HEK293T (cell line): ENCODE measurements around the gene OPCML.

Experiments used
- CTCF ChIA-PET: fragments of 350-600 bp; formaldehyde crosslinking; extraction: SDS; loops from one replicate; lab custom pipeline; 2021; ENCODE audit warnings: antibody characterized with exemption, inconsistent platforms; lab: Yijun Ruan, JAX
- POLR2A ChIA-PET: fragments of 350-600 bp; formaldehyde crosslinking; extraction: SDS; loops from one replicate; lab custom pipeline; 2020; ENCODE audit warnings: antibody characterized with exemption, inconsistent platforms; lab: Yijun Ruan, JAX
- DNase-seq: peaks from one replicate; pipeline ENCODE4 v3.0.0; 2012; ENCODE audit warnings: mixed read lengths; ENCODE audit errors: extremely low spot score
- ARNT ChIP-seq: fragments of 450-650 bp; IDR thresholded peaks from 2 replicates; pipeline ENCODE4 v1.6.1; 2017; ENCODE audit warnings: mild to moderate bottlenecking
- BHLHE40 ChIP-seq: fragments of 450-650 bp; IDR thresholded peaks from 2 replicates; pipeline ENCODE4 v1.6.1; 2016; ENCODE audit warnings: mild to moderate bottlenecking, moderate library complexity, borderline replicate concordance
- CTBP1 ChIP-seq: fragments of 450-650 bp; IDR thresholded peaks from 2 replicates; pipeline ENCODE4 v1.6.1; 2016; ENCODE audit warnings: borderline replicate concordance
- ELF4 ChIP-seq: fragments of 450-650 bp; IDR thresholded peaks from 2 replicates; pipeline ENCODE4 v1.6.1; 2017; ENCODE audit warnings: antibody characterized with exemption
- FOXA1 ChIP-seq: fragments of 450-650 bp; IDR thresholded peaks from 2 replicates; pipeline ENCODE4 v1.6.1; 2016; ENCODE audit warnings: mild to moderate bottlenecking
- FOXK2 ChIP-seq: fragments of 450-650 bp; IDR thresholded peaks from 2 replicates; pipeline ENCODE4 v1.6.1; 2016; ENCODE audit warnings: mild to moderate bottlenecking
- FOXM1 ChIP-seq: fragments of 450-650 bp; IDR thresholded peaks from 2 replicates; pipeline ENCODE4 v1.6.1; 2017; ENCODE audit warnings: mild to moderate bottlenecking, borderline replicate concordance
- HDGF ChIP-seq: fragments of 450-650 bp; IDR thresholded peaks from 2 replicates; pipeline ENCODE4 v1.6.1; 2017; ENCODE audit warnings: antibody characterized with exemption, borderline replicate concordance
- L3MBTL2 ChIP-seq: fragments of 450-650 bp; conservative IDR thresholded peaks from 2 replicates; pipeline ENCODE4 v1.6.1; 2016; ENCODE audit warnings: mild to moderate bottlenecking
- LEF1 ChIP-seq: fragments of 450-650 bp; IDR thresholded peaks from 2 replicates; pipeline ENCODE4 v1.6.1; 2017; ENCODE audit warnings: mild to moderate bottlenecking, borderline replicate concordance
- NFRKB ChIP-seq: fragments of 450-650 bp; IDR thresholded peaks from 2 replicates; pipeline ENCODE4 v1.6.1; 2016; ENCODE audit warnings: mild to moderate bottlenecking, moderate library complexity
- PKNOX1 ChIP-seq: fragments of 450-650 bp; IDR thresholded peaks from 2 replicates; pipeline ENCODE4 v1.6.1; 2016
- SP1 ChIP-seq: fragments of 450-650 bp; IDR thresholded peaks from 2 replicates; pipeline ENCODE4 v1.6.1; 2017
- SUZ12 ChIP-seq: fragments of 450-650 bp; IDR thresholded peaks from 2 replicates; pipeline ENCODE4 v1.6.1; 2016; ENCODE audit warnings: mild to moderate bottlenecking
- TARDBP ChIP-seq: fragments of 450-650 bp; IDR thresholded peaks from 2 replicates; pipeline ENCODE4 v1.6.1; 2016
- ZNF384 ChIP-seq: fragments of 450-650 bp; IDR thresholded peaks from 2 replicates; pipeline ENCODE4 v1.6.1; 2016

Gene OPCML

GRCh38 chr11:132579634-132580327, 952.5 kb downstream of the OPCML start:
- DNase-seq: no peak
- TF ChIP-seq SUZ12: no peak
- TF ChIP-seq FOXM1: no peak
- TF ChIP-seq HDGF: no peak
- no peak for TF ChIP-seq BHLHE40
- no peak for TF ChIP-seq CTBP1
- TF ChIP-seq FOXK2: no peak
- no peak for TF ChIP-seq TARDBP
- no peak for TF ChIP-seq L3MBTL2
- ChIA-PET CTCF (no interaction called here), POLR2A (no interaction called here)

GRCh38 chr11:132579136-132579535, 953.2 kb downstream of the OPCML start:
- ChIA-PET CTCF (no interaction called here), POLR2A (no interaction called here)
- DNase-seq: no peak
- TF ChIP-seq FOXM1 (no peak), PKNOX1 (no peak), HDGF (no peak), ZNF384 (no peak), CTBP1 (no peak), ELF4 (no peak)

GRCh38 chr11:132578580-132578979, 953.7 kb downstream of the OPCML start:
- TF ChIP-seq PKNOX1: no peak
- TF ChIP-seq L3MBTL2: no peak
- TF ChIP-seq LEF1: no peak
- TF ChIP-seq ZNF384: no peak
- no peak for TF ChIP-seq ELF4
- no peak for TF ChIP-seq SUZ12
- no peak for TF ChIP-seq HDGF

GRCh38 chr11:132576706-132577105, 955.6 kb downstream of the OPCML start:
- DNase-seq: no peak
- POLR2A ChIA-PET: no interaction called here
- TF ChIP-seq SP1 (no peak), ZNF384 (no peak), FOXM1 (no peak), L3MBTL2 (no peak), TARDBP (no peak), LEF1 (no peak), NFRKB (no peak), ARNT (no peak), CTBP1 (no peak), FOXA1 (no peak), SUZ12 (no peak), ELF4 (no peak), PKNOX1 (no peak)
- CTCF ChIA-PET: no interaction called here

More at GRCh38 chr11:132578580-132578979, 953.7 kb downstream of the OPCML start:
- CTCF ChIA-PET: no interaction called here
- POLR2A ChIA-PET: no interaction called here
- no peak for DNase-seq

- CTCF ChIA-PET: no interaction called here
- POLR2A ChIA-PET: no interaction called here
- no peak for DNase-seq
- TF ChIP-seq ARNT (no peak), HDGF (no peak), ZNF384 (no peak), FOXM1 (no peak), BHLHE40 (no peak), L3MBTL2 (no peak), SUZ12 (no peak), ELF4 (no peak), FOXK2 (no peak), FOXA1 (no peak), CTBP1 (no peak), LEF1 (no peak), PKNOX1 (no peak), NFRKB (no peak), TARDBP (no peak), SP1 (no peak)
These were observed 968.0 kb downstream of the OPCML start for GRCh38 chr11:132564091-132564885.
